Pancreas (tissue), 10 donors: Measurements from ENCODE around the gene REC114. TPM values are rescaled to one million over a fixed set of nuclear protein-coding genes. Genes with fewer than 3 reads are reported as not detected.
A peak's percentile ranks its signal among the peaks of the same experiment; 100 is the strongest.

Experiments
- ATAC-seq, 4 donors: fragments of 200-7000 bp; cut with Tn5 transposase; one replicate each; pipeline versions ENCODE4 v1.8.0 to v1.9.1; 2020; ENCODE audit warnings: mild to moderate bottlenecking in 4 of 4, moderate library complexity in 4 of 4
- DNase-seq, 6 donors: peaks; one replicate each; pipeline ENCODE4 v3.0.0-alpha.2; 2020
- FAIRE-seq: peaks from 2 replicates; lab custom pipeline; 2012; peaks lifted over from hg19 to GRCh38; lab: Jason Lieb, UNC
- H3K27ac ChIP-seq, 4 donors: fragments of 200-600 bp; sonication (generic); 1 replicate in 3 of 4; 2 replicates in 1 of 4; pipeline versions ENCODE4 v1.5.0 to v1.8.0; 2020
- H3K27me3 ChIP-seq, 4 donors: fragments of 200-600 bp; one replicate each; pipeline ENCODE4 v1.8.0; 2021
- H3K36me3 ChIP-seq, 3 donors: fragments of 200-600 bp; sonication (generic) in 1 of 3; one replicate each; pipeline versions ENCODE4 v1.5.0 to v1.8.0; 2020 to 2021
- H3K4me1 ChIP-seq, 3 donors: fragments of 200-600 bp; one replicate each; pipeline ENCODE4 v1.8.0; 2021
- H3K4me3 ChIP-seq, 4 donors: fragments of 200-600 bp; sonication (generic) in 2 of 4; one replicate each; pipeline versions ENCODE4 v1.5.0 to v1.8.0; 2020 to 2021
- H3K9me3 ChIP-seq, 4 donors: fragments of 200-600 bp; one replicate each; pipeline ENCODE4 v1.8.0; 2021
- WGBS, 2 donors: extraction: QIAGEN DNeasy Blood & Tissue Kit; methylation state at CpG; one replicate each; pipeline ENCODE4 v1.1.7; 2013; 5-methylcytosine and 5-hydroxymethylcytosine counted together
- intact Hi-C, 3 donors: fragments of 100-400 bp; cut with DNase I; formaldehyde crosslinking; loops; one replicate each; pipeline versions ENCODE4 v1.11.1 to v1.14.2; 2022
- polyA plus RNA-seq, 2 donors: library from polyadenylated mRNA; stranded (reverse); fragments of 200-250 nt; gene quantifications; one replicate each; pipeline ENCODE4 v1.2.3, GENCODE V29; 2013
- total RNA-seq, 6 donors: library from RNA; stranded (reverse); fragmentation: NEBNext Ultra II Directional in 4 of 6; extraction: Animal tissue kit (Norgen Biotek cat#: 25700) in 4 of 6; gene quantifications; one replicate each; pipeline versions ENCODE4 v1.2.1 to v1.2.4, GENCODE V29; 2021 to 2023
- TF ChIP-seq, protein P1 (sequence below), 4 donors: fragments of 200-600 bp; sonication (generic) in 3 of 4; IDR thresholded peaks; one replicate each; pipeline versions ENCODE4 v1.5.0 to v1.8.0; 2021; ENCODE audit warnings: antibody characterized with exemption in 4 of 4
- donor health status: healthy with polysubstance abuse.
- donor health status: DM: no; HTN: no; CAD: no; lungs with moderate emphysema.
- donor health status: DM: no; HTN: no; CAD: no.
- donor health status: control.
- donor health status: control.
- donor health status: Bipolar disorder and iron deficiency.
- donor health status: DM: yes; HTN: yes; CAD: no.
- donor health status: DM: no; HTN: no; CAD: no.
- donor health status: DM: no; HTN: no; CAD: no.
- donor health status: DM: yes; HTN: yes; CAD: no.

The REC114 gene
- total and polyA plus RNA-seq, 8 donors: not detected

DNA sequence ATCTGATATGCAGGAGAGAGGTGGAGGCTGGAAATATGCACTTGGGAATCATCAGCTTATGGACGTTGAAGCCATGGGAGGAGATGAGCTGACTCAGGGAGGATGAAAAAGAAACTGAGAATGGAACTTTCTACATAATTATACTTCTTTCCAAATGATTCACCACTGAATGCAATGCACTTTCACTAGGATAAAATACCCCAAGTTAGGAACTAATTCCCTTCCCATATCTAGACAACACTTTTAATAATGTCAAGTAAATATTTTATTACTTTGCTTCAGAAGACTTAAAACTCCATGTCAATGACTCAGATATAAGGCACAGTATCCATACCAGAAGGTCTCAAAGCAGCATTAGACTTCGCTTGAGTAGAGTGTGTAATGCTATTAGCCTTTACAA is 166.0 kb downstream of the REC114 start:
- FAIRE-seq: no peak
- TF ChIP-seq, protein P1, sequence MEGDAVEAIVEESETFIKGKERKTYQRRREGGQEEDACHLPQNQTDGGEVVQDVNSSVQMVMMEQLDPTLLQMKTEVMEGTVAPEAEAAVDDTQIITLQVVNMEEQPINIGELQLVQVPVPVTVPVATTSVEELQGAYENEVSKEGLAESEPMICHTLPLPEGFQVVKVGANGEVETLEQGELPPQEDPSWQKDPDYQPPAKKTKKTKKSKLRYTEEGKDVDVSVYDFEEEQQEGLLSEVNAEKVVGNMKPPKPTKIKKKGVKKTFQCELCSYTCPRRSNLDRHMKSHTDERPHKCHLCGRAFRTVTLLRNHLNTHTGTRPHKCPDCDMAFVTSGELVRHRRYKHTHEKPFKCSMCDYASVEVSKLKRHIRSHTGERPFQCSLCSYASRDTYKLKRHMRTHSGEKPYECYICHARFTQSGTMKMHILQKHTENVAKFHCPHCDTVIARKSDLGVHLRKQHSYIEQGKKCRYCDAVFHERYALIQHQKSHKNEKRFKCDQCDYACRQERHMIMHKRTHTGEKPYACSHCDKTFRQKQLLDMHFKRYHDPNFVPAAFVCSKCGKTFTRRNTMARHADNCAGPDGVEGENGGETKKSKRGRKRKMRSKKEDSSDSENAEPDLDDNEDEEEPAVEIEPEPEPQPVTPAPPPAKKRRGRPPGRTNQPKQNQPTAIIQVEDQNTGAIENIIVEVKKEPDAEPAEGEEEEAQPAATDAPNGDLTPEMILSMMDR (IDR thresholded peaks at IDR 0.05): no peak
- 84 to 89% methylated on average over 2 of the region's 2 CpGs for WGBS, 2 donors
- Histone ChIP-seq H3K27me3 (no peaks in the 10 kb centered on the region), H3K27ac (no peak overlapping the region), H3K36me3 (no peaks in the 10 kb centered on the region), H3K4me1 (peaks cover 4 to 18% (median 8%) of the 10 kb centered on the region in 3 donors), H3K9me3 (no peaks in the 10 kb centered on the region), H3K4me3 (no peak overlapping the region)
- DNase-seq: no peak
- intact Hi-C loops: no loop called here
- ATAC-seq: peak in 1 of 4 donors; percentile 49

Other genes with a start within 250 kb of the REC114 start
- gene HCN4, start 74.2 kb upstream of the REC114 start, total RNA-seq: 1 to 10 TPM in 1 of 6 donors, under 1 TPM in 5; 0.09 to 1.1 (median 0.21) TPM
- under 1 TPM; 0.30 to 0.47 TPM for gene HCN4, start 74.2 kb upstream of the REC114 start, polyA plus RNA-seq
- gene NPTN, start 190.2 kb downstream of the REC114 start, total RNA-seq: 10 to 100 TPM; 27.6 to 57.3 (median 36.8) TPM
- gene NPTN, start 190.2 kb downstream of the REC114 start, polyA plus RNA-seq: 10 to 100 TPM; 16.2 to 61.9 TPM
- 10 to 100 TPM; 13.9 to 56.0 (median 18.0) TPM for gene CD276, start 241.2 kb downstream of the REC114 start, total RNA-seq
- 10 to 100 TPM; 26.4 to 30.4 TPM for gene CD276, start 241.2 kb downstream of the REC114 start, polyA plus RNA-seq